ENCODE data around the gene ARL2BP. TPM values are rescaled to one million over a fixed set of nuclear protein-coding genes. Genes with fewer than 3 reads are reported as not detected.
A peak's percentile ranks its signal among the peaks of the same experiment; 100 is the strongest.

Gene ARL2BP
- total and polyA plus RNA-seq, 2 donors from 2014 or later, result 53.9 to 61.5 TPM

DNA sequence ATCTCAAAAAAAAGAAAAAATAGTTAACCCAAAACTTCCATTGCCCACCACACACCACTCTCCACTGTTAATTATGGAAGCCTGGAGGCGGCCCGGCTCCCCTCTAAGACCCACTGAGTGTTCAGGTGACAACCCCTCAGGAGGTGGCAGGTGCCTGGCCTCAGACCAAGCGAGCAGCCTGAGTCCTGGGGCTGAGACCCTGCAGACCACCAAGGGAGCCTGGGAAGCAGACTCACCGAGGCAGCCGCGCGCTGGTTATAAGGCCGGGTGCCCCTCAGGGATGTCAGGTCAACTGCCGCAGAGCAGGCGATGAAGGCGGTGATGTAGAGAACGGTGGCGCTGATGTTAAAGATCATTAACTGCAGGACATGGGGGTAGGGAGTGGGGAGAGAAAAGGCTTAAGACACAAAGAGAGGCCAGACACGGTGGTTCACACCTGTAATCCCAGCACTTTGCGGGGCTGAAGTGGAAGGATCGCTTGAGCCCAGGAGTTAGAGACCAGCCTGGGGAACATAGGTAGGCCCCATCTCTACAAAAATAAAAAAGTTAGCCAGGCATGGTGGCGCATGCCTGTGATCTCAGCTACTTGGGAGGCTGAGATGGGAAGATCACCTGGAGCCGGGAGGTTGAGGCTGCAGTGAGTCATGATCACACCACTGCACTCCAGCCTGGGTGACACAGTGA lies 13.3 kb downstream of the ARL2BP start:
- Histone ChIP-seq H3K4me3 (ENCODE audit: low read length in 3 of 3) (no peak overlapping the region), H3K27ac (ENCODE audit: low read depth in 2 of 2, low read length in 2 of 2) (no peak overlapping the region), H3K9me3 (ENCODE audit: control insufficient read depth in 2 of 3, insufficient read depth in 1 of 3, low read length in 3 of 3) (no peaks in the 10 kb centered on the region), H3K9ac (ENCODE audit: low read length in 3 of 3) (no peak overlapping the region), H3K36me3 (ENCODE audit: control insufficient read depth in 2 of 3, insufficient read depth in 3 of 3, low read length in 3 of 3) (peaks cover 0 to 29% (median 5%) of the 10 kb centered on the region in 3 donors), H3K27me3 (ENCODE audit: control insufficient read depth, insufficient read depth, low read length) (no peaks in the 10 kb centered on the region), H3K4me1 (ENCODE audit: control insufficient read depth in 2 of 3, insufficient read depth in 2 of 3, low read depth in 1 of 3, low read length in 3 of 3) (peaks cover 0 to 8% (median 6%) of the 10 kb centered on the region in 3 donors)
- TF ChIP-seq, protein P1, sequence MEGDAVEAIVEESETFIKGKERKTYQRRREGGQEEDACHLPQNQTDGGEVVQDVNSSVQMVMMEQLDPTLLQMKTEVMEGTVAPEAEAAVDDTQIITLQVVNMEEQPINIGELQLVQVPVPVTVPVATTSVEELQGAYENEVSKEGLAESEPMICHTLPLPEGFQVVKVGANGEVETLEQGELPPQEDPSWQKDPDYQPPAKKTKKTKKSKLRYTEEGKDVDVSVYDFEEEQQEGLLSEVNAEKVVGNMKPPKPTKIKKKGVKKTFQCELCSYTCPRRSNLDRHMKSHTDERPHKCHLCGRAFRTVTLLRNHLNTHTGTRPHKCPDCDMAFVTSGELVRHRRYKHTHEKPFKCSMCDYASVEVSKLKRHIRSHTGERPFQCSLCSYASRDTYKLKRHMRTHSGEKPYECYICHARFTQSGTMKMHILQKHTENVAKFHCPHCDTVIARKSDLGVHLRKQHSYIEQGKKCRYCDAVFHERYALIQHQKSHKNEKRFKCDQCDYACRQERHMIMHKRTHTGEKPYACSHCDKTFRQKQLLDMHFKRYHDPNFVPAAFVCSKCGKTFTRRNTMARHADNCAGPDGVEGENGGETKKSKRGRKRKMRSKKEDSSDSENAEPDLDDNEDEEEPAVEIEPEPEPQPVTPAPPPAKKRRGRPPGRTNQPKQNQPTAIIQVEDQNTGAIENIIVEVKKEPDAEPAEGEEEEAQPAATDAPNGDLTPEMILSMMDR (IDR thresholded peaks at IDR 0.05; ENCODE audit: borderline replicate concordance, extremely low read depth, insufficient read depth), result no peak
- intact Hi-C loops (cut with DNase I), result no loop called here
- DNase-seq (peak in 2 of 5 donors; percentile 31 to 68), FAIRE-seq (no peak)

DNA sequence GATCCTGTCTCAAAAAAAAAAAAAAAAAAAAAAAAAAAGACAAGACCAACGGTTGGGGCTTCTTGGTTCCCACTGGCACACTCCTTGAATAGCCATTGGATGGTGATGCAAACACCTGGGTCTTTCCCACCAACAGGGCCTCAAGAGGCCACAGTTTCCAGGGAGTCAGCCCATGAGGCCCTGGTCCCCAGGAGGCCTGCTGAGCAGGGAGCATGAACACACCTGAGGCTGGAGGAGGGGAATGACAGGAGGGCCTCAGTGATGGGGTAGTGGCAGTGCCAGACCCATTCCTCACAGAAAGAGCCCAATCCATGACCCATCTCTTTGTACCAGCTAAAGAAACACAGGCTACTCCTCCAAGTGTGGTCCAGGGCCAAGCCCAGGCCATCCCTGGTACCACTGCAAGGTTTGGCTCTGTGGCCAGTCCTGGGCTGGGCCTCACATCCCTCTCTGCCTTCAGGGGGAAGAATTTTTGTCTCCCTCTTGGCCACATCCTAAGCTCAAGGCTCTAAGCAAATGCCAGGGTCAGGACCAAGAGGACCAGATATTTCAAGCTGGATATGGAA lies 13.9 kb downstream of the ARL2BP start:
- intact Hi-C loops (cut with DNase I), result no loop called here
- no peak overlapping the region for H3K9ac ChIP-seq (ENCODE audit: low read length in 3 of 3)
- H3K27me3 ChIP-seq (ENCODE audit: control insufficient read depth, insufficient read depth, low read length), result no peaks in the 10 kb centered on the region
- H3K4me1 ChIP-seq (ENCODE audit: control insufficient read depth in 2 of 3, insufficient read depth in 2 of 3, low read depth in 1 of 3, low read length in 3 of 3), result peaks cover 0 to 12% (median 5%) of the 10 kb centered on the region in 3 donors
- no peak for DNase-seq
- H3K27ac ChIP-seq (ENCODE audit: low read depth in 2 of 2, low read length in 2 of 2), result no peak overlapping the region
- no peak overlapping the region for H3K4me3 ChIP-seq (ENCODE audit: low read length in 3 of 3)
- FAIRE-seq, result no peak
- peaks cover 0 to 28% (median 5%) of the 10 kb centered on the region in 3 donors for H3K36me3 ChIP-seq (ENCODE audit: control insufficient read depth in 2 of 3, insufficient read depth in 3 of 3, low read length in 3 of 3)
- no peaks in the 10 kb centered on the region for H3K9me3 ChIP-seq (ENCODE audit: control insufficient read depth in 2 of 3, insufficient read depth in 1 of 3, low read length in 3 of 3)
- TF ChIP-seq, protein P1 (IDR thresholded peaks at IDR 0.05; ENCODE audit: borderline replicate concordance, extremely low read depth, insufficient read depth), result no peak

DNA sequence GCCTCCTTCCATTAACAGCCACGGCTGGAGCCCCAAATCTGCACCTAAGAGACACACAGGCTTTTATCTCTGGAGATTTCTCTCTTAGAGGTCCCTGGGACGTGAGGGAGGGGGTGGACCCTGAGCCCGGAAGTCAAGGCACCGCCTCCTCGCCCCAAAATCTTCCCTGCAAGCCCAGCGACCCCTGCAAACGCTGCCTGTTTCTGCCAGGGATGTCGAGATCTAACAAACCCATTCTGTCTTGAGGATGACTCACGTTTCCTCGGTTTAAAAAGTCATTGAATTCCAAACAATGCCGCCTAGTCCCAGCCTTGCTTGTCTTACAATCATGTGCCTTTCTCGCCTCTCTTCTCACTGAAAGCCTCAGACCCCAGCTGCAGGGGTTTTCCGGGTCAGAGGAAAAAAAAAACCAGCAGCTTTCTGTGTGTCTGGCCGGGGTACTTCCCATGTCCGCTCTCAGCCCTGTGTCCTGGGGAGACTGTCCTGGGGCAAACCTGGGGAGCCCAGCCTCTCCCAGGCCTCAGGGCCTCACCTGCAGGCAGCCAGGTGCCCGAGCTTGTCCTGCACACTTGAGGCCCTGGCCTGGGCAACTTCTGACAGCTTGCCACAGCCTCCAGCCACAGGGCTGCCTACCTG lies 15.4 kb downstream of the ARL2BP start:
- H3K36me3 ChIP-seq (ENCODE audit: control insufficient read depth in 2 of 3, insufficient read depth in 3 of 3, low read length in 3 of 3), result peaks cover 0 to 20% (median 5%) of the 10 kb centered on the region in 3 donors
- H3K9me3 ChIP-seq (ENCODE audit: control insufficient read depth in 2 of 3, insufficient read depth in 1 of 3, low read length in 3 of 3), result no peaks in the 10 kb centered on the region
- peak in 4 of 5 donors; percentile 15 to 75 (median 48) for DNase-seq
- H3K4me3 ChIP-seq (ENCODE audit: low read length in 3 of 3), result no peak overlapping the region
- no peak overlapping the region for H3K9ac ChIP-seq (ENCODE audit: low read length in 3 of 3)
- TF ChIP-seq, protein P1 (IDR thresholded peaks at IDR 0.05; ENCODE audit: borderline replicate concordance, extremely low read depth, insufficient read depth), result no peak
- peak overlapping the region; percentile 5 to 43 for H3K27ac ChIP-seq (ENCODE audit: low read depth in 2 of 2, low read length in 2 of 2)
- FAIRE-seq, result no peak
- peaks cover 0 to 17% (median 5%) of the 10 kb centered on the region in 3 donors for H3K4me1 ChIP-seq (ENCODE audit: control insufficient read depth in 2 of 3, insufficient read depth in 2 of 3, low read depth in 1 of 3, low read length in 3 of 3)
- intact Hi-C loops (cut with DNase I), result no loop called here
- no peaks in the 10 kb centered on the region for H3K27me3 ChIP-seq (ENCODE audit: control insufficient read depth, insufficient read depth, low read length)
